CD14-positive monocyte (primary cell): ENCODE measurements around the gene MRPL42. TPM values are rescaled to one million over a fixed set of nuclear protein-coding genes. Genes with fewer than 3 reads are reported as not detected.
A peak's percentile ranks its signal among the peaks of the same experiment; 100 is the strongest.

ENCODE experiments used
- DNase-seq, 3 donors: peaks; one replicate each; pipeline ENCODE4 v3.0.0-alpha.2; 2011 to 2022
- H2AFZ ChIP-seq: 2 replicates; pipeline ENCODE4 v1.6.0; 2012; ENCODE audit warnings: mild to moderate bottlenecking, low read depth, low read length, inconsistent platforms; ENCODE audit not compliant: insufficient read depth, poor library complexity, severe bottlenecking
- H3K27ac ChIP-seq, 2 donors: 1 replicate in 1 of 2; 2 replicates in 1 of 2; pipeline ENCODE4 v1.5.1; 2012 to 2013; ENCODE audit warnings: low read length in 2 of 2, control low read depth in 1 of 2, inconsistent platforms in 1 of 2, low read depth in 1 of 2, mild to moderate bottlenecking in 1 of 2
- H3K27me3 ChIP-seq, 2 donors: one replicate each; pipeline versions ENCODE4 v1.6.0 to v1.6.1; 2011 to 2013; ENCODE audit warnings: low read length in 2 of 2; ENCODE audit not compliant: control insufficient read depth in 2 of 2, insufficient read depth in 2 of 2
- H3K36me3 ChIP-seq, 2 donors: replicated peaks in 1 of 2; 1 replicate in 1 of 2; 2 replicates in 1 of 2; pipeline versions ENCODE4 v1.5.1 to v1.6.1; 2012 to 2013; ENCODE audit warnings: low read length in 2 of 2, control low read depth in 1 of 2, inconsistent platforms in 1 of 2, mild to moderate bottlenecking in 1 of 2; ENCODE audit not compliant: insufficient read depth in 2 of 2, control insufficient read depth in 1 of 2
- H3K4me1 ChIP-seq, 2 donors: 1 replicate in 1 of 2; 2 replicates in 1 of 2; pipeline versions ENCODE4 v1.5.1 to v1.6.1; 2012 to 2013; ENCODE audit warnings: low read length in 2 of 2, control low read depth in 1 of 2, inconsistent platforms in 1 of 2, mild to moderate bottlenecking in 1 of 2, moderate library complexity in 1 of 2; ENCODE audit not compliant: insufficient read depth in 2 of 2, control insufficient read depth in 1 of 2
- H3K4me2 ChIP-seq: replicated peaks from 2 replicates; pipeline ENCODE3; 2012; ENCODE audit warnings: low read length, moderate library complexity, mild to moderate bottlenecking; ENCODE audit not compliant: poor library complexity, severe bottlenecking; ENCODE audit errors: extremely low read depth
- H3K4me3 ChIP-seq, 3 experiments: fragments of 200-600 bp in 1 of 3; sonication (generic) in 1 of 3; replicated peaks in 1 of 3; 1 replicate in 2 of 3; 2 replicates in 1 of 3; pipeline ENCODE4 v1.5.1; 2011 to 2013; ENCODE audit warnings: low read length in 3 of 3, mild to moderate bottlenecking in 3 of 3, control low read depth in 2 of 3, low read depth in 2 of 3, inconsistent platforms in 1 of 3, moderate library complexity in 1 of 3
- H3K79me2 ChIP-seq: 2 replicates; pipeline ENCODE4 v1.6.0; 2012; ENCODE audit warnings: mild to moderate bottlenecking, control low read depth, inconsistent platforms, low read length, moderate library complexity; ENCODE audit not compliant: insufficient read depth
- H3K9ac ChIP-seq: 2 replicates; pipeline ENCODE4 v1.6.0; 2017; ENCODE audit warnings: low read length, mild to moderate bottlenecking; ENCODE audit not compliant: insufficient read depth, poor library complexity, severe bottlenecking
- H3K9me3 ChIP-seq, 2 donors: replicated peaks in 1 of 2; 1 replicate in 1 of 2; 2 replicates in 1 of 2; pipeline versions ENCODE4 v1.5.1 to v1.6.1; 2012 to 2013; ENCODE audit warnings: low read length in 2 of 2, control low read depth in 1 of 2; ENCODE audit not compliant: control insufficient read depth in 1 of 2, insufficient read depth in 1 of 2
- H4K20me1 ChIP-seq: 2 replicates; pipeline ENCODE4 v1.6.0; 2012; ENCODE audit warnings: mild to moderate bottlenecking, low read length, control low read depth, moderate library complexity; ENCODE audit not compliant: insufficient read depth
- H3K27ac Mint-ChIP-seq, 7 donors: one replicate each; pipeline ENCODE4 v1.8.0; 2020; ENCODE audit warnings: mild to moderate bottlenecking in 7 of 7, mixed read lengths in 7 of 7, moderate library complexity in 6 of 7, inconsistent platforms in 2 of 7
- H3K27me3 Mint-ChIP-seq, 3 donors: one replicate each; pipeline ENCODE4 v1.8.0; 2021 to 2022; ENCODE audit warnings: low read depth in 3 of 3, mild to moderate bottlenecking in 3 of 3, mixed read lengths in 3 of 3, moderate library complexity in 3 of 3, inconsistent platforms in 1 of 3
- H3K36me3 Mint-ChIP-seq, 2 donors: one replicate each; pipeline ENCODE4 v1.8.0; 2020; ENCODE audit warnings: mixed read lengths in 2 of 2, inconsistent platforms in 1 of 2, mild to moderate bottlenecking in 1 of 2
- H3K4me1 Mint-ChIP-seq: one replicate; pipeline ENCODE4 v1.8.0; 2020; ENCODE audit warnings: mild to moderate bottlenecking, mixed read lengths
- H3K4me3 Mint-ChIP-seq, 2 donors: one replicate each; pipeline ENCODE4 v1.8.0; 2020; ENCODE audit warnings: mild to moderate bottlenecking in 2 of 2, mixed read lengths in 2 of 2, moderate library complexity in 1 of 2
- H3K9me3 Mint-ChIP-seq, 7 donors: one replicate each; pipeline ENCODE4 v1.8.0; 2020 to 2022; ENCODE audit warnings: mixed read lengths in 7 of 7, mild to moderate bottlenecking in 6 of 7, moderate library complexity in 6 of 7, inconsistent platforms in 2 of 7
- CTCF ChIP-seq: fragments of 200-600 bp; IDR thresholded peaks from one replicate; pipeline ENCODE4 v1.8.0; 2022; ENCODE audit warnings: antibody characterized with exemption, mild to moderate bottlenecking
- WGBS: methylation state at CpG from one replicate; pipeline ENCODE4 v1.1.5; 2013; ENCODE audit warnings: missing lambda C conversion rate; ENCODE audit not compliant: insufficient coverage; 5-methylcytosine and 5-hydroxymethylcytosine counted together
- intact Hi-C, 2 donors: fragments of 100-400 bp; cut with micrococcal nuclease; formaldehyde crosslinking; loops; one replicate each; pipeline versions ENCODE4 v1.15.0 to v1.15.1; 2023
- polyA plus RNA-seq, 3 donors: library from polyadenylated mRNA; depleted of rRNA in 1 of 3; unstranded in 2 of 3; stranded (reverse) in 1 of 3; fragments of 300-500 nt in 2 of 3; fragments of >200 nt in 1 of 3; fragmentation: Illumina TruSeq in 2 of 3; gene quantifications; 1 replicate in 2 of 3; 2 replicates in 1 of 3; pipeline ENCODE4 v1.2.3, GENCODE V29; 2012 to 2021

Gene MRPL42
- polyA plus RNA-seq, 3 donors: 15.7 to 68.3 (median 62.8) TPM

- Mint-ChIP-seq H3K27ac (no peak overlapping the region), H3K27me3 (peaks cover 0 to 5% (median 0%) of the 10 kb centered on the region in 3 donors), H3K4me1 (peaks cover 2% of the 10 kb centered on the region), H3K4me3 (no peak overlapping the region), H3K36me3 (no peaks in the 10 kb centered on the region), H3K9me3 (no peaks in the 10 kb centered on the region)
- DNase-seq: no peak
- no peak overlapping the region for H3K4me3 ChIP-seq
- no peaks in the 10 kb centered on the region for H3K27me3 ChIP-seq
- no peaks in the 10 kb centered on the region for H3K9me3 ChIP-seq
- 80% methylated on average over 1 of the region's 5 CpGs for WGBS
- no peak overlapping the region for H2AFZ ChIP-seq
- no peak overlapping the region for H3K9ac ChIP-seq
- no peak overlapping the region for H3K27ac ChIP-seq
- no peaks in the 10 kb centered on the region for H3K36me3 ChIP-seq
- H3K4me1 ChIP-seq: no peaks in the 10 kb centered on the region
- H4K20me1 ChIP-seq: no peaks in the 10 kb centered on the region
- no peak overlapping the region for H3K4me2 ChIP-seq
- intact Hi-C loops: no loop called here
- TF ChIP-seq CTCF: peak; percentile 19
- H3K79me2 ChIP-seq: no peaks in the 10 kb centered on the region
Measured at GRCh38 chr12:93537769-93538168, 70.5 kb downstream of the MRPL42 start.

GRCh38 chr12:93539821-93540220, 72.5 kb downstream of the MRPL42 start:
- no peaks in the 10 kb centered on the region for H3K27me3 ChIP-seq
- H4K20me1 ChIP-seq: no peaks in the 10 kb centered on the region
- no peak overlapping the region for H3K4me3 ChIP-seq
- no peak overlapping the region for H2AFZ ChIP-seq
- H3K4me1 ChIP-seq: no peaks in the 10 kb centered on the region
- DNase-seq: no peak
- no peaks in the 10 kb centered on the region for H3K79me2 ChIP-seq
- H3K9me3 ChIP-seq: no peaks in the 10 kb centered on the region
- Mint-ChIP-seq H3K9me3 (no peaks in the 10 kb centered on the region), H3K36me3 (no peaks in the 10 kb centered on the region), H3K4me3 (no peak overlapping the region), H3K27me3 (peaks cover 0 to 8% (median 0%) of the 10 kb centered on the region in 3 donors), H3K27ac (peak overlapping the region in 1 of 7 donors; percentile 73), H3K4me1 (peaks cover 2% of the 10 kb centered on the region)
- H3K27ac ChIP-seq: no peak overlapping the region
- no peak overlapping the region for H3K4me2 ChIP-seq
- H3K9ac ChIP-seq: no peak overlapping the region
- WGBS: no CpG with 5 or more reads among the region's 4 CpGs
- H3K36me3 ChIP-seq: no peaks in the 10 kb centered on the region
- intact Hi-C loops: no loop called here
- TF ChIP-seq CTCF: no peak
